IMR-90 (cell line): ENCODE data around the gene C5orf58.

Experiments used
- BHLHE40 ChIP-seq: fragments of 150-350 bp; IDR thresholded peaks from 2 replicates; pipeline ENCODE4 v1.6.1; 2016; ENCODE audit warnings: mild to moderate bottlenecking, low read depth, low read length
- CEBPB ChIP-seq: IDR thresholded peaks from 2 replicates; pipeline ENCODE4 v1.6.1; 2012; ENCODE audit warnings: low read depth, low read length, improper control_type of control experiment
- FOS ChIP-seq: fragments of 150-350 bp; IDR thresholded peaks from 2 replicates; pipeline ENCODE4 v1.6.1; 2016; ENCODE audit warnings: low read depth, low read length
- MAFK ChIP-seq: IDR thresholded peaks from 2 replicates; pipeline ENCODE4 v1.6.1; 2012; ENCODE audit warnings: low read depth, low read length, improper control_type of control experiment
- MAZ ChIP-seq: IDR thresholded peaks from 2 replicates; pipeline ENCODE4 v1.6.1; 2012; ENCODE audit warnings: low read depth, mild to moderate bottlenecking, low read length, improper control_type of control experiment, moderate library complexity, borderline replicate concordance
- MXI1 ChIP-seq: IDR thresholded peaks from 2 replicates; pipeline ENCODE4 v1.6.1; 2012; ENCODE audit warnings: low read depth, mild to moderate bottlenecking, low read length, moderate library complexity, borderline replicate concordance
- NFE2L2 ChIP-seq: fragments of 150-350 bp; IDR thresholded peaks from 2 replicates; pipeline ENCODE4 v1.6.1; 2016; ENCODE audit warnings: low read depth, mild to moderate bottlenecking, low read length
- POLR2A ChIP-seq: IDR thresholded peaks from 2 replicates; pipeline ENCODE4 v1.6.1; 2012; ENCODE audit warnings: mild to moderate bottlenecking, low read depth, low read length
- RAD21 ChIP-seq: IDR thresholded peaks from 2 replicates; pipeline ENCODE4 v1.6.1; 2012; ENCODE audit warnings: low read length, improper control_type of control experiment
- RCOR1 ChIP-seq: IDR thresholded peaks from 2 replicates; pipeline ENCODE4 v1.6.1; 2012; ENCODE audit warnings: mild to moderate bottlenecking, low read length, improper control_type of control experiment; ENCODE audit not compliant: insufficient replicate concordance
- RFX5 ChIP-seq: IDR thresholded peaks from 2 replicates; pipeline ENCODE4 v1.8.0; 2012; ENCODE audit warnings: low read depth, mild to moderate bottlenecking, low read length, moderate library complexity
- SMC3 ChIP-seq: fragments of 150-350 bp; IDR thresholded peaks from 2 replicates; pipeline ENCODE4 v1.6.1; 2016; ENCODE audit warnings: low read depth, mild to moderate bottlenecking, antibody characterized with exemption, low read length, moderate library complexity
- TF ChIP-seq, protein P1 (sequence below): conservative IDR thresholded peaks from 2 replicates; pipeline ENCODE4 v1.5.1; 2012; ENCODE audit warnings: mild to moderate bottlenecking, low read depth, low read length, improper control_type of control experiment
- TF ChIP-seq, protein P2 (sequence below): fragments of 150-350 bp; IDR thresholded peaks from 2 replicates; pipeline ENCODE4 v1.6.1; 2017; ENCODE audit warnings: mild to moderate bottlenecking, antibody characterized with exemption, low read length, low read depth

DNA sequence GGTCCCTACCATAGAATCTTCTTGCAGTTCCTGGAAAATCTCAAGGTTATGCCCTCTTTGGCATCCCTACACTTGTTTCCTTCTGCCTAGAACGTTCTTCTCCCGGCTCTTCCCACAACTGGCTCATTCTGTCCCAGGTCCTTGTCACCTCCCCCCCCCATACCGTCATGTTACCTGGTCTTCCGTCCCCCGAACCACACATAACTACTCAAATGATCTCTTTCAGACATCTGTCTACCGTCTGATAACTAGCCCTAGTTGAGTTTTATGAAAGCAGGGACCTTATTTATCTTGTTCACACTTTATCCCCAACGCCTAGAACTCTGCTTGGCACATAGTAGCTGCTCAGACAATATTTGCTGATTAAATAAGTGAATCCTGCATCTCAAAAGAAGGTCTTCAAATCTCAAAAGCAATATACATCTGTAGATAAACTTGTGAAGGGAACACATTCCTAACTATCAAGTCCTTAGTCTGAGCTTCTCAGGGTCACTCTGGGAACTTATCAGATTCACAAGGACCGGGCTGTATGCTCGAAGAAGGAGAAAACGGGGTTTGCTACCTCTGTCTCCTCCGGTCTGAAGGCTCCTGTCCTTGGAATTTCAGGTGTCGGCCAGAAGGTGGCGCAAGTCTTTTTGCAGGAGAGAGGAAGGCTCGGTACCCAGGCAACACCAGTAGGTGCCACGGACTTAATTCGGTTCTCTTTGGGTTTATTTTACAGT lies 34.8 kb downstream of the C5orf58 start:
- TF ChIP-seq, protein P1, sequence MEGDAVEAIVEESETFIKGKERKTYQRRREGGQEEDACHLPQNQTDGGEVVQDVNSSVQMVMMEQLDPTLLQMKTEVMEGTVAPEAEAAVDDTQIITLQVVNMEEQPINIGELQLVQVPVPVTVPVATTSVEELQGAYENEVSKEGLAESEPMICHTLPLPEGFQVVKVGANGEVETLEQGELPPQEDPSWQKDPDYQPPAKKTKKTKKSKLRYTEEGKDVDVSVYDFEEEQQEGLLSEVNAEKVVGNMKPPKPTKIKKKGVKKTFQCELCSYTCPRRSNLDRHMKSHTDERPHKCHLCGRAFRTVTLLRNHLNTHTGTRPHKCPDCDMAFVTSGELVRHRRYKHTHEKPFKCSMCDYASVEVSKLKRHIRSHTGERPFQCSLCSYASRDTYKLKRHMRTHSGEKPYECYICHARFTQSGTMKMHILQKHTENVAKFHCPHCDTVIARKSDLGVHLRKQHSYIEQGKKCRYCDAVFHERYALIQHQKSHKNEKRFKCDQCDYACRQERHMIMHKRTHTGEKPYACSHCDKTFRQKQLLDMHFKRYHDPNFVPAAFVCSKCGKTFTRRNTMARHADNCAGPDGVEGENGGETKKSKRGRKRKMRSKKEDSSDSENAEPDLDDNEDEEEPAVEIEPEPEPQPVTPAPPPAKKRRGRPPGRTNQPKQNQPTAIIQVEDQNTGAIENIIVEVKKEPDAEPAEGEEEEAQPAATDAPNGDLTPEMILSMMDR, result peak; percentile 72
- TF ChIP-seq POLR2A (no peak), SMC3 (peak; percentile 51), CEBPB (no peak), MXI1 (no peak), RAD21 (peak; percentile 52), BHLHE40 (no peak), FOS (no peak), MAFK (no peak), MAZ (no peak), RCOR1 (no peak), RFX5 (no peak), NFE2L2 (no peak)
- TF ChIP-seq, protein P2, sequence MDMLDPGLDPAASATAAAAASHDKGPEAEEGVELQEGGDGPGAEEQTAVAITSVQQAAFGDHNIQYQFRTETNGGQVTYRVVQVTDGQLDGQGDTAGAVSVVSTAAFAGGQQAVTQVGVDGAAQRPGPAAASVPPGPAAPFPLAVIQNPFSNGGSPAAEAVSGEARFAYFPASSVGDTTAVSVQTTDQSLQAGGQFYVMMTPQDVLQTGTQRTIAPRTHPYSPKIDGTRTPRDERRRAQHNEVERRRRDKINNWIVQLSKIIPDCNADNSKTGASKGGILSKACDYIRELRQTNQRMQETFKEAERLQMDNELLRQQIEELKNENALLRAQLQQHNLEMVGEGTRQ, result no peak
